Activated T-helper 1 cell treated with Interleukin-2 at 50 U/mL for 16 hours (primary cell): Measurements from ENCODE around the gene PHYKPL.
"Not testable (repeated sequence)": the region's sequence is repeated elsewhere in the genome, so short reads cannot be mapped to it uniquely, and the experiment has no call there.

Experiments used
- DNase-seq: peaks from one replicate; pipeline ENCODE4 v3.0.0-alpha.2; 2020; ENCODE audit warnings: low read depth

PHYKPL gene

GRCh38 chr5:178264044-178264443 lies 31.4 kb upstream of the PHYKPL start:
- no peak for DNase-seq

- no peak for DNase-seq
Observed at GRCh38 chr5:178261666-178262600, 29.3 kb upstream of the PHYKPL start.

- no peak for DNase-seq
Observed at GRCh38 chr5:178259623-178260536, 27.3 kb upstream of the PHYKPL start.

- no peak for DNase-seq
Observed at GRCh38 chr5:178257650-178258049, 25.0 kb upstream of the PHYKPL start.

GRCh38 chr5:178256746-178257145 lies 24.1 kb upstream of the PHYKPL start:
- no peak for DNase-seq

GRCh38 chr5:178253632-178254031 lies 21.0 kb upstream of the PHYKPL start:
- not testable (repeated sequence) for DNase-seq

- no peak for DNase-seq
Observed at GRCh38 chr5:178252258-178252657, 19.7 kb upstream of the PHYKPL start.

- no peak for DNase-seq
Observed at GRCh38 chr5:178250263-178250662, 17.7 kb upstream of the PHYKPL start.

GRCh38 chr5:178249191-178249989 lies 16.8 kb upstream of the PHYKPL start:
- DNase-seq, result no peak

- DNase-seq, result no peak
Observed at GRCh38 chr5:178248750-178249149, 16.1 kb upstream of the PHYKPL start.

GRCh38 chr5:178247481-178248456 lies 15.2 kb upstream of the PHYKPL start:
- no peak for DNase-seq

- no peak for DNase-seq
Observed at GRCh38 chr5:178246624-178247279, 14.2 kb upstream of the PHYKPL start.

GRCh38 chr5:178245389-178245788 lies 12.8 kb upstream of the PHYKPL start:
- no peak for DNase-seq

GRCh38 chr5:178244576-178244975 lies 12.0 kb upstream of the PHYKPL start:
- no peak for DNase-seq

- no peak for DNase-seq
Observed at GRCh38 chr5:178242416-178242815, 9.8 kb upstream of the PHYKPL start.

- DNase-seq, result no peak
Observed at GRCh38 chr5:178241688-178242231, 9.2 kb upstream of the PHYKPL start.

GRCh38 chr5:178241231-178241663 lies 8.6 kb upstream of the PHYKPL start:
- DNase-seq, result no peak

- no peak for DNase-seq
Observed at GRCh38 chr5:178240766-178241165, 8.2 kb upstream of the PHYKPL start.

- no peak for DNase-seq
Observed at GRCh38 chr5:178240341-178240741, 7.7 kb upstream of the PHYKPL start.
